HL-60 (cell line): Measurements from ENCODE around the gene NRXN3.

Source experiments
- DNase-seq, 2 experiments: peaks; one replicate each; pipeline ENCODE4 v3.0.0-alpha.2; 2010 to 2020; ENCODE audit warnings: low read depth in 1 of 2, low spot score in 1 of 2
- H3K27ac ChIP-seq: fragments of 250-450 bp; sonication (Bioruptor Pico); replicated peaks from 2 replicates; pipeline ENCODE4 v1.5.1; 2020; ENCODE audit warnings: mild to moderate bottlenecking, moderate library complexity
- H3K27me3 ChIP-seq: fragments of 250-450 bp; sonication (Bioruptor Pico); 2 replicates; pipeline ENCODE4 v1.5.1; 2021; ENCODE audit warnings: mild to moderate bottlenecking, moderate library complexity; ENCODE audit not compliant: insufficient read depth, poor library complexity, severe bottlenecking
- H3K4me3 ChIP-seq: replicated peaks from 2 replicates; pipeline ENCODE4 v1.5.1; 2011; ENCODE audit warnings: mild to moderate bottlenecking, control low read depth, low read length; ENCODE audit not compliant: insufficient read depth
- CTCF ChIP-seq: IDR thresholded peaks from one replicate; pipeline ENCODE4 v1.5.1; 2011; ENCODE audit warnings: low read length, control low read depth, inconsistent platforms; ENCODE audit not compliant: insufficient read depth
- GABPA ChIP-seq: IDR thresholded peaks from 2 replicates; pipeline ENCODE4 v1.6.1; 2012; ENCODE audit warnings: low read depth
- POLR2AphosphoS5 ChIP-seq: IDR thresholded peaks from 2 replicates; pipeline ENCODE4 v1.6.1; 2012; ENCODE audit warnings: low read depth
- SPI1 ChIP-seq: IDR thresholded peaks from 2 replicates; pipeline ENCODE4 v1.6.1; 2012; ENCODE audit warnings: low read depth, mild to moderate bottlenecking, borderline replicate concordance
- TF ChIP-seq, protein P1 (sequence below): IDR thresholded peaks from 2 replicates; pipeline ENCODE4 v1.6.1; 2012; ENCODE audit warnings: low read depth; ENCODE audit not compliant: insufficient replicate concordance

NRXN3 gene

DNA sequence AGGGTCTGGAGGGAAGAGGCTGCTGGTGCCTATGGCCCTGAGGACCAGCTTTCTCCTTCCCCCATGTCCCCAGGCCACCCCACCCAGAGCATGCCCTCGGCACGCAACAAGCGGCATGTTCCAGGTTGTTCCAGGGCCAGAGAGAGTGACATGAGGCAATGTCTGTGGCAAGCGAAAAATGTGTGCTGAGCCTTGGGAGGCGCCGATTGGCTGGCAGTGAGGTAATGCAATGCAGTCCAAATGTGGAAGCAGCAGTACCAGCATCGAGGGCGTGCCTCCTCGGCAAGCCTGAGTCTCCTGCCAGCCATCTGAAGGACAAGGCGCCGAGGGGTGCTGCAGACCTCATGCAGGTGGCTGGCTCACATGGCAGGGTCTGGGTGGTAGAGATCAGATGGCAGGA, 423.8 kb downstream of the NRXN3 start:
- TF ChIP-seq GABPA (no peak), CTCF (no peak), SPI1 (no peak), POLR2AphosphoS5 (no peak)
- TF ChIP-seq, protein P1, sequence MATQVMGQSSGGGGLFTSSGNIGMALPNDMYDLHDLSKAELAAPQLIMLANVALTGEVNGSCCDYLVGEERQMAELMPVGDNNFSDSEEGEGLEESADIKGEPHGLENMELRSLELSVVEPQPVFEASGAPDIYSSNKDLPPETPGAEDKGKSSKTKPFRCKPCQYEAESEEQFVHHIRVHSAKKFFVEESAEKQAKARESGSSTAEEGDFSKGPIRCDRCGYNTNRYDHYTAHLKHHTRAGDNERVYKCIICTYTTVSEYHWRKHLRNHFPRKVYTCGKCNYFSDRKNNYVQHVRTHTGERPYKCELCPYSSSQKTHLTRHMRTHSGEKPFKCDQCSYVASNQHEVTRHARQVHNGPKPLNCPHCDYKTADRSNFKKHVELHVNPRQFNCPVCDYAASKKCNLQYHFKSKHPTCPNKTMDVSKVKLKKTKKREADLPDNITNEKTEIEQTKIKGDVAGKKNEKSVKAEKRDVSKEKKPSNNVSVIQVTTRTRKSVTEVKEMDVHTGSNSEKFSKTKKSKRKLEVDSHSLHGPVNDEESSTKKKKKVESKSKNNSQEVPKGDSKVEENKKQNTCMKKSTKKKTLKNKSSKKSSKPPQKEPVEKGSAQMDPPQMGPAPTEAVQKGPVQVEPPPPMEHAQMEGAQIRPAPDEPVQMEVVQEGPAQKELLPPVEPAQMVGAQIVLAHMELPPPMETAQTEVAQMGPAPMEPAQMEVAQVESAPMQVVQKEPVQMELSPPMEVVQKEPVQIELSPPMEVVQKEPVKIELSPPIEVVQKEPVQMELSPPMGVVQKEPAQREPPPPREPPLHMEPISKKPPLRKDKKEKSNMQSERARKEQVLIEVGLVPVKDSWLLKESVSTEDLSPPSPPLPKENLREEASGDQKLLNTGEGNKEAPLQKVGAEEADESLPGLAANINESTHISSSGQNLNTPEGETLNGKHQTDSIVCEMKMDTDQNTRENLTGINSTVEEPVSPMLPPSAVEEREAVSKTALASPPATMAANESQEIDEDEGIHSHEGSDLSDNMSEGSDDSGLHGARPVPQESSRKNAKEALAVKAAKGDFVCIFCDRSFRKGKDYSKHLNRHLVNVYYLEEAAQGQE = no peak
- Histone ChIP-seq H3K4me3 (no peak overlapping the region), H3K27me3 (no peaks in the 10 kb centered on the region), H3K27ac (no peak overlapping the region)
- DNase-seq = no peak

DNA sequence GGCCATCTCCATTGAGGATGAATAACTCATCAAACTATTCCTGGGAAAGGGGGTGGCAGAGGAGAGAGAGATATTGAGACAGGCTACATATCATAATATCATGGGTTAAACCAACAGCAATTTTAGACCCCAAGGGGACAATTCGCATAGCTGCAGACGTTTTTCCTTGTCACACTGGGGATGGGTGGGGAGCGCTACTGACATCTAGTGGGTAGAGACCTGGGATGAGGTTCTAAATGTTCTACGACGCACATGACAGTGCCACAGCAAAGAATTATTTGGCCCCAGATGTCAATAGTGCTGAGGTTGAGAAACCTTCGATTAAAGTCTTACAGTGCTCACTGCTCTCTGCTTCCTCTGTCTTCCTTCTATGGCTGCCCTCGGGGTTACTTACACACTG, 425.6 kb downstream of the NRXN3 start:
- Histone ChIP-seq H3K4me3 (no peak overlapping the region), H3K27ac (no peak overlapping the region), H3K27me3 (no peaks in the 10 kb centered on the region)
- no peak for DNase-seq
- TF ChIP-seq, protein P1 = no peak
- no peak for TF ChIP-seq POLR2AphosphoS5
- TF ChIP-seq GABPA = no peak
- no peak for TF ChIP-seq CTCF
- TF ChIP-seq SPI1 = no peak

DNA sequence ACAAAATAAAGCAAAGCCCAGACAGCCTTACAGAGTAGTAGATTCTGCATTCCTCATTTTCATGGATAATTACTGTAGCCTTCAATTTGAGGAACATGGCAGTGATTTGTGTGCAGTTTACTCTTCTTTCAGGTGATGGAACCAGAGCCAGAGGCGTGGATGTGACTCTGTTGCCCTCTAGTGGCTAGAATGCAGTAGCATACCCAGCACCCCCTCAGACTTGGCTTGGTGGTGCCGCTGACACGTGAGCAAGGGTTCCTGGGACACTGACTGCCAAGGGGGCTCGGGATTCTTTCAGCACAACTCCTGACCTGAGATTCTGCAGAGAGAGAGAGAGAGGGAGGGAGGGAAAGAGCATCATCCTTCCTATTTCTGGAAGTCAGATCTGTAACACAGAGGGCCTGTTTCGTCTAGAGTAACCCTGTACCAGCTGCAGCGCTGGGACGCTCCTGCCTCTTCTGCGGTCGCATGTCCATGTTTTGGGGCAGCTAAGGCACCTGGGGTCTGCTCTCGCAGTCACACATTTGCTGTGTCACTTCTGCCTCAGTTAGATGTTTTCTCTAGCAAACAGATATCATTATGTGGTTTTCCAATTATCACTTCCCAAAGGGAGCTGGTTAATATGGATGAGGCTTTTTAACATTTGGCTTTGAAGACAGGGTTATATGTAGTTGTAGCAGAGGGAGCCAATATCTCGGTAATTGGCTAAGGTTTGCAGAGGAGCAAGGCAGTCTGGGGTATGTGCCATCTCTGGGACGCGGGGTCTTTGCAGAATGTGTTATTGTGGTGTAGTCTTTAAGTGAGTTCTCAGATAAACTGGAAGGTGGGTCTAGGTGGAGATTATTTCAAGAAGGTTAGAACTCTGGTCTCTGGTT, 428.1 kb downstream of the NRXN3 start:
- H3K27ac ChIP-seq = no peak overlapping the region
- H3K27me3 ChIP-seq = no peaks in the 10 kb centered on the region
- TF ChIP-seq SPI1 = no peak
- peak; percentile 58 for TF ChIP-seq CTCF
- DNase-seq = peak in 1 of 2 experiments; percentile 18
- H3K4me3 ChIP-seq = no peak overlapping the region
